ENCODE measurements around the gene DDX50.
"Not testable (repeated sequence)": the region's sequence is repeated elsewhere in the genome, so short reads cannot be mapped to it uniquely, and the experiment has no call there.

DDX50 gene, protein sequence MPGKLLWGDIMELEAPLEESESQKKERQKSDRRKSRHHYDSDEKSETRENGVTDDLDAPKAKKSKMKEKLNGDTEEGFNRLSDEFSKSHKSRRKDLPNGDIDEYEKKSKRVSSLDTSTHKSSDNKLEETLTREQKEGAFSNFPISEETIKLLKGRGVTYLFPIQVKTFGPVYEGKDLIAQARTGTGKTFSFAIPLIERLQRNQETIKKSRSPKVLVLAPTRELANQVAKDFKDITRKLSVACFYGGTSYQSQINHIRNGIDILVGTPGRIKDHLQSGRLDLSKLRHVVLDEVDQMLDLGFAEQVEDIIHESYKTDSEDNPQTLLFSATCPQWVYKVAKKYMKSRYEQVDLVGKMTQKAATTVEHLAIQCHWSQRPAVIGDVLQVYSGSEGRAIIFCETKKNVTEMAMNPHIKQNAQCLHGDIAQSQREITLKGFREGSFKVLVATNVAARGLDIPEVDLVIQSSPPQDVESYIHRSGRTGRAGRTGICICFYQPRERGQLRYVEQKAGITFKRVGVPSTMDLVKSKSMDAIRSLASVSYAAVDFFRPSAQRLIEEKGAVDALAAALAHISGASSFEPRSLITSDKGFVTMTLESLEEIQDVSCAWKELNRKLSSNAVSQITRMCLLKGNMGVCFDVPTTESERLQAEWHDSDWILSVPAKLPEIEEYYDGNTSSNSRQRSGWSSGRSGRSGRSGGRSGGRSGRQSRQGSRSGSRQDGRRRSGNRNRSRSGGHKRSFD

DNA sequence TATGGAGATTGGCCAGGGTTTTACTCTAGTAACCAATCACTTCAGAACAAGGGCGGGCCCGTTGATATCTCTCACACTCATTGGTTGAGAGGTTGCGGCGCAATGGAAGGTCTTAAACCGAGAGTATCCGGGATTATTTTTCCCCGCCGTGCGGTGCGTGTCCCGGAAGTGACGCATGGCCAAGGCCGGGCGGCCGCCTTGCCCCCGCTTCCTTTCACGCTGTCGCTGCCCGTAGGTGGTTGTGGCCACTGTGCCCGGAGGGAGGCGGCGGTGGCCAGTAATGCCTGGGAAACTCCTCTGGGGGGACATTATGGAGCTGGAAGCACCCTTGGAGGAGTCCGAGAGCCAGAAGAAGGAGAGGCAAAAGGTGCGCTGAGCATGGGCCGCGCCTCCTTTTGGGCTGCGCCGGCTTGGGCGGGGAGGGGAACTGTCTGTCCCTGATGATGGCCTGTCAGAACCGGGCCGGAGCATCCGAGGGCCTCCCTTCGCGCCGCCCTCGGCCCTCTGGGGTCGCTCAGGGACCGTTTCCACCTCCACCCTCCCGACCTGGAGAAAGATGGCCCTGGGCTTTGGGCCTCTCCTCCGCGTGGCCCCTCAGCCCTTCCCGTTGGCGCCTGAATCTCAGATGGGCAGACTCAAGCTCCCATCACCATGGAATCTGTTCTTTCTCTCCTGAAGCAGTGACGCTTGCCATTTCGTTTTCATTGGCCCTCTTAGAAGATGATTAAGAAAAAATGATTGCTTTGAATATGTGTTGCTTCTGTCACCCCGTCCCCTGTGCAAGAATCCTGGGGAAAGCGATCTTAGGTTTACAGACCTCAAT is at the start of gene DDX50:
Gene DDX50, plus strand, starts transcription at position 211 of the 823 bp plus-strand sequence. Its CDS starts 70 bp downstream, at position 281.
- peak; percentile 79 to 84 for DNase-seq (ENCODE audit: low read depth in 2 of 2)

DNA sequence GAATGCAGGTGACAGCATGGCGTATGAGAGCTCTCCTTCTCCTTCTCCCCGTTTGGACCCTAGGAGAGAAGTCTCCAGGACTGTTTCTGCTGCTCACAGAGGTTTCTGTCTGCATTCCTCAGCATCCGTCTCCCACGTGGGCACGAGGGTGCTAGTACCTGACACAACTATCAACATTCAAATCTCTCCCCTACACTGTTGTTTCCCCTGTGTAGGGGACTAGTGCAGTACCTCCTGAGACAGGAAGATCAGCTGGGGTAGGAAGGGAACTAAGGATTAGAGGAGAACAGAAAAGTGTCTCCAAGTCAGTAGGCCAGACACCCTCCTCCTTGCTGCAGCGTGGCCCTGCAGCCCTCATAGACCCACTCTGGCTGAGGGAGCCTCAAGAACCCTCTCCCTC is 44.8 kb upstream of the DDX50 start:
- no peak for DNase-seq (ENCODE audit: low read depth in 2 of 2)

GRCh38 chr10:68857005-68857404 is 44.1 kb upstream of the DDX50 start:
- no peak for DNase-seq (ENCODE audit: low read depth in 2 of 2)

- no peak for DNase-seq (ENCODE audit: low read depth in 2 of 2)
Observed at GRCh38 chr10:68861253-68861652, 39.9 kb upstream of the DDX50 start.

- DNase-seq (ENCODE audit: low read depth in 2 of 2): no peak
Observed at GRCh38 chr10:68864611-68865010, 36.5 kb upstream of the DDX50 start.

GRCh38 chr10:68868173-68868572 is 32.9 kb upstream of the DDX50 start:
- not testable (repeated sequence) for DNase-seq (ENCODE audit: low read depth in 2 of 2)

DNA sequence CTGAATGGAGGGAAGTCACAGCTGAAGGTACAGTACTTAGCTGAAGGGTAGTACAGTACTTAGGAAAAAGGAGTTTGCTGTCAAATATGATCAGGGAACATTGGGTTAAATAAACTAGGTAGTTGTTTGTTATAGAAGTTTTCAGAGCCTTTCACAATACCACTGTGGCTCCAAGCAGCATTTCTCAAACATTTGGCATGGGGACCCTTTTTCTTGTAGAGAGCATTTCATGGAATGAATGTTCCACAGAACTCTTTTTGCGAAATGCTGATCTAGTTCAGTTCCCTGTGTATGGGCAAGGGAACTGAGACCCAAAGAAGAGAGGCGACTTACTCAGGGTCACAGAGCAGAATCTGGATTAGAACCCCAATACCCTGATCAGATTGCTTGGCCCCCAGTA is 31.5 kb upstream of the DDX50 start:
- DNase-seq (ENCODE audit: low read depth in 2 of 2): no peak

- DNase-seq (ENCODE audit: low read depth in 2 of 2): no peak
Observed at GRCh38 chr10:68870061-68870460, 31.1 kb upstream of the DDX50 start.

GRCh38 chr10:68870545-68871104 is 30.5 kb upstream of the DDX50 start:
- DNase-seq (ENCODE audit: low read depth in 2 of 2): no peak

DNA sequence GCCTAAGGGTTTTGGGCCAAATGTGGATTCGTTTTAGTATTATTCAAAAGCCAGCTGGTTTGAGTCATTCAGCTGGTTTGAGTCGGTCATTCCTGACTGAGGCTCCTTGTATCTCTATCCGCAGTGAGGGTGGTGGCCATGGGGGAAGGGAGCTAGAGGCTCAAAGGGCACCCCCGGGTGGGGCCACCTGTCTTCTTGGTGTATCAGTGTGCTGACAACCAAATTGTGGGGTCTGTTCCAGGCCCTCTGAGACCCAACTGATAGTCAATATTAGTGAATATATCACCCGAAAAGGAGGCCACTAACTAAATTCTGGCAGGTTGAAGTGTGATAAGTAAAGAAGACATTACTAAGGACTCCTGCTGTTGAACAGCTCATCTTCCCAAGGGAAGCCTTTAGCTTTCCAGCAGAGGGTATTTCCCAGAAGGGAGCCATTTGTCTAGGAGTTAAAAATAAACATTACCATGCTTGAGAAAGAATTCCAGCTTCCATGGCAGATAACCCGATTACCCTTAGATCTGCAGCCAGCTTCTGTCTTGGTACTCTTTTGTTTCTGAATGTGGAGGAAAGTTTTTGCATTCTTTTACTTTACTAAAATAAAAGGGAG is 29.9 kb upstream of the DDX50 start:
- DNase-seq (ENCODE audit: low read depth in 2 of 2): no peak

DNA sequence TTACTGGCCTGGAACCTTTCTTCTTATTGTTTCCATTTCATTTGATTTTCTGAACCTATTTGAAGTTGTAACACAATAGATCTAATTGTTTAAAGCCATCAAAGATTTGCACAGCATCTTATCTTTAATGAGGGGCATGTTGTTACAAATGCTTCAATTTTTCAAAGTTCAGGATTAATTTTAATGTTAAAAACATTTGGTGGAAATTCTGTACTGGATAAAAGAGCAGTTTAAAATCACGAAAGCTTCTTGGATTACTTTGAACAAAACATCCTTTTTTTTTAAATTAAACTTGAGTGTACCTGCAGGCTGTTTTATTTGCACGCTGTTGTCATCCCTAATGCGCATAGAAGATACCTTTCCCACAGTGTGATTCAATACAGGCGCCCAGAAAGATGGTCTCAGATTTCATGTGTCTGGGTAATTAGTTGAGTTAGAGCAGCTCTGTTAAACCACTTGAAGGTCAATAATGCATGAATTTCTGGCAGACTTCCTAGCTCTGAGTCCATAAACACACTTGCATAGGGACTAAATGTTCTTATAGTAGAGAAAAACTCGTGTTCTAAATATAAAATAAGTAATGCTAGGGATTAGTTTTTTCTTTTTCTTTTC is 29.3 kb upstream of the DDX50 start:
- no peak for DNase-seq (ENCODE audit: low read depth in 2 of 2)

GRCh38 chr10:68876246-68877138 is 24.6 kb upstream of the DDX50 start:
- DNase-seq (ENCODE audit: low read depth in 2 of 2): no peak

GRCh38 chr10:68877482-68878110 is 23.5 kb upstream of the DDX50 start:
- DNase-seq (ENCODE audit: low read depth in 2 of 2): no peak

GRCh38 chr10:68878496-68878895 is 22.6 kb upstream of the DDX50 start:
- DNase-seq (ENCODE audit: low read depth in 2 of 2): no peak

DNA sequence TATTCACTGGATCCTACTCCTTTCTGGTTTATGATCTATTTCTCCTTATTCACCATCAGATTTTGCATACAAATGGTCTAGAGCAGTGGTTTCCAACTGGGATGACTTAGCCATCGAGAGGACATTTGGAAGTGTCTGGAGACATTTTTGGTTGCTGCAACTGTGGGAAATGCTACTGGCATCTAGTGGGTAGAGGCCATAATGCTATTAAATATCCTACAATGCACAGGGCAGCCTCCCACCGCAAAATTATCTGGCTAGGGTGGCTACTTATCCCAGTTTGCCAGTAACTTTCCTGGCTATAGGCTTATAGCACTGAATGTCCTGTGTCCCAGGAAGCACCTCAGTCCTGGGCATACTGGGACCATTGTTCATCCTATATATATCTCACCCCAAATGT is 21.5 kb upstream of the DDX50 start:
- DNase-seq (ENCODE audit: low read depth in 2 of 2): no peak

GRCh38 chr10:68880181-68880580 is 20.9 kb upstream of the DDX50 start:
- no peak for DNase-seq (ENCODE audit: low read depth in 2 of 2)

DNA sequence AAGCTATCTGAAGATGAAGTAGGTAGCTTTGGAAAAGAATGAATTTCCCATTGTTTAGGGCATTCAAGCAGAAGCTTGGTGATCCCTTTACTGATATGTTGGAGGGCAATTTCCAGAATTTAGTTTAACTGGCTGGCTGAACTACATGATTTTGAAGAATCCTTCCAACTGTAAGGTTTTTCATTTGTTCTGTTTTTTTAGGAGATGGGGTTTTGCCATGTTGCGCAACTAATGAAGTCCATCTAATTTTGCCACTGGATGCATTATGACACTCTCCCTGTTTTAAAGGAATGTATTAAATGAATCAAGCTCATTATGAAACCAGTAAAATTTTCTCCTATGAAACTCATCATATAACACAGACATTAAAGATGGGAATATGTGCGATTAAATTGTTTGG is 6.1 kb upstream of the DDX50 start:
- DNase-seq (ENCODE audit: low read depth in 2 of 2): no peak

- no peak for DNase-seq (ENCODE audit: low read depth in 2 of 2)
Observed at GRCh38 chr10:68897336-68897741, 3.8 kb upstream of the DDX50 start.

DNA sequence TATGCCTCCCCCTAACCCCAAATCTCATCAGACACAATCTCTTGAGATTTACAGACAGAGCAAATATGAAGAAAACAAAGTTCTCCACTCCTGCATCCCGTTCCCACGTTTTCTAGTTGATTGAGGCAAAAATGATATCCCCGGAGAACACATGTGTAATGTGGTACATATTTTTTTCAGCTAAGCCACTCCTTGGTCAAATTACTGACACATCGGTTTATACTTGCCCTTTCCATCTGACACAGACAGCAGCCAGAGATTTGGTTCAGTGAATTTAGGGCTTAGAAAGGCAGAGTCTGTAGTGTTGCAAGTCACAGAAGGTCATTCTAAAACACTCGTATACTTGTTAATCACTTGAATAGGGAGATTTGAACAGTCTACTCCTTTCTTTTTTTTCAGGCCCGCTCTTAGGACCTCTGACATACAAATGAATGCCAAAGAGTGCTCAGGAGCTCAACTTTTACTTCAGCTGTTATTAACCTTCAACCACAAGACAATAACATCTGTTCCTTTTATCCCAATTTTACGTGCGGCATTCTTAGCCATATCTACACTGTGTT is 1.8 kb upstream of the DDX50 start:
- DNase-seq (ENCODE audit: low read depth in 2 of 2): no peak
